ENCODE results near the gene LRCH3. TPM values are rescaled to one million over a fixed set of nuclear protein-coding genes. Genes with fewer than 3 reads are reported as not detected.

The LRCH3 gene
- total RNA-seq, 1 experiment from 2014 or later: 56.4 TPM

- no peak overlapping the region for H2BK5ac ChIP-seq (ENCODE audit: insufficient read length, low read length)
- no peak overlapping the region for H4K5ac ChIP-seq (ENCODE audit: insufficient read length, low read depth, low read length)
- H3K27me3 ChIP-seq (ENCODE audit: insufficient read depth, low read length): peaks cover 5% of the 10 kb centered on the region; the same call in 1 of the 2 replicates
- H3T11ph ChIP-seq (ENCODE audit: low read length): no peak overlapping the region
- no peak overlapping the region for H3K23ac ChIP-seq (ENCODE audit: insufficient read length, low read depth, low read length)
- H2AFZ ChIP-seq (ENCODE audit: low read length): peak overlapping the region; percentile 9
- peaks cover 0 to 8% of the 10 kb centered on the region in 2 experiments; a peak in 2 of 5 replicates for H3K9me3 Mint-ChIP-seq
- H2BK12ac ChIP-seq (ENCODE audit: insufficient read length, low read depth, low read length): no peak overlapping the region
- no peak overlapping the region for H3K9ac ChIP-seq (ENCODE audit: extremely low read depth, insufficient read length, low read length)
- peak overlapping the region; percentile 76 for H3K4me2 ChIP-seq (ENCODE audit: insufficient read depth, insufficient read length, low read length)
- H4K20me1 ChIP-seq (ENCODE audit: control insufficient read depth, insufficient read depth, insufficient read length): no peaks in the 10 kb centered on the region
- peaks cover 19 to 24% of the 10 kb centered on the region in 2 experiments for H3K4me1 Mint-ChIP-seq
- no peak overlapping the region for H3K27ac ChIP-seq (ENCODE audit: insufficient read length, low read depth, low read length)
- H3K23me2 ChIP-seq (ENCODE audit: insufficient read length, low read depth, low read length, poor library complexity, severe bottlenecking): peaks cover 18% of the 10 kb centered on the region
- peaks cover 34% of the 10 kb centered on the region for H3K27me3 Mint-ChIP-seq (ENCODE audit: low read depth)
- H3K79me1 ChIP-seq (ENCODE audit: insufficient read depth, low read depth, low read length, poor library complexity, severe bottlenecking): no peaks in the 10 kb centered on the region
- H2BK120ac ChIP-seq (ENCODE audit: low read depth, low read length, poor library complexity, severe bottlenecking): no peak overlapping the region
- H2AK5ac ChIP-seq (ENCODE audit: insufficient read length, low read length): no peak overlapping the region
- no peak overlapping the region for H4K91ac ChIP-seq (ENCODE audit: insufficient read length, low read depth, low read length)
- H3K4me3 Mint-ChIP-seq: peak overlapping the region; percentile 79 to 93
- no peaks in the 10 kb centered on the region; a peak in 1 of 7 replicates for H3K36me3 Mint-ChIP-seq (ENCODE audit: insufficient read depth in 1 of 3, low read depth in 3 of 3)
- H3K9me3 ChIP-seq (ENCODE audit: control insufficient read depth, low read depth, low read length): no peaks in the 10 kb centered on the region
- H3K56ac ChIP-seq (ENCODE audit: insufficient read length, low read depth, low read length): no peak overlapping the region
- no peak overlapping the region for H2BK15ac ChIP-seq (ENCODE audit: low read depth, low read length)
- no peak overlapping the region for H4K8ac ChIP-seq (replicated peaks; ENCODE audit: insufficient read length, low read depth, low read length)
- H3K27ac Mint-ChIP-seq: no peak overlapping the region
- no peak for TF ChIP-seq CTCF (conservative IDR thresholded peaks at IDR 0.05)
- H3K79me2 ChIP-seq (ENCODE audit: insufficient read depth, low read length): no peaks in the 10 kb centered on the region
- no peak overlapping the region for H2BK20ac ChIP-seq (ENCODE audit: low read depth, low read length, poor library complexity, severe bottlenecking)
- no peak for DNase-seq
- no CpG with 5 or more reads among the region's 12 CpGs for WGBS (ENCODE audit: extremely low coverage, insufficient read length, low lambda C conversion rate)
- no peak overlapping the region for H3K4ac ChIP-seq (ENCODE audit: low read depth, low read length)
- H3K14ac ChIP-seq (ENCODE audit: insufficient read depth, low read length): no peak overlapping the region
- H3K4me1 ChIP-seq (ENCODE audit: insufficient read depth, low read length): no peaks in the 10 kb centered on the region; the same call in 1 of the 2 replicates
- H3K18ac ChIP-seq (ENCODE audit: insufficient read length, low read depth, low read length): no peak overlapping the region
These were observed 42.3 kb upstream of the LRCH3 start for GRCh38 chr3:197748597-197749314.
